Keratinocyte (primary cell): ENCODE data around the gene TARS3. TPM values are rescaled to one million over a fixed set of nuclear protein-coding genes. Genes with fewer than 3 reads are reported as not detected.

Source experiments
- DNase-seq: peaks from one replicate; pipeline ENCODE4 v3.0.0-alpha.2; 2011; ENCODE audit warnings: low read depth, missing footprints, low spot score
- FAIRE-seq: peaks from 2 replicates; lab custom pipeline; 2011; peaks lifted over from hg19 to GRCh38; lab: Jason Lieb, UNC
- H2AFZ ChIP-seq: 2 replicates; pipeline ENCODE4 v1.6.0; 2012; ENCODE audit warnings: low read length, control low read depth, inconsistent platforms; ENCODE audit not compliant: control insufficient read depth
- H3K27ac ChIP-seq: 2 replicates; pipeline ENCODE4 v1.5.1; 2011; ENCODE audit warnings: low read length; ENCODE audit not compliant: control insufficient read depth, insufficient read depth
- H3K27me3 ChIP-seq: 3 replicates; pipeline ENCODE4 v1.6.0; 2011; ENCODE audit warnings: low read length; ENCODE audit not compliant: control insufficient read depth, insufficient read depth; ENCODE audit errors: extremely low read depth
- H3K36me3 ChIP-seq, 2 experiments: 2 replicates in 1 of 2; 3 replicates in 1 of 2; pipeline ENCODE4 v1.5.1; 2011; ENCODE audit warnings: low read length in 2 of 2, mild to moderate bottlenecking in 1 of 2; ENCODE audit not compliant: control insufficient read depth in 2 of 2, insufficient read depth in 2 of 2; ENCODE audit errors: extremely low read depth in 1 of 2
- H3K4me1 ChIP-seq: 3 replicates; pipeline ENCODE4 v1.5.1; 2011; ENCODE audit warnings: low read length; ENCODE audit not compliant: control insufficient read depth, insufficient read depth; ENCODE audit errors: extremely low read depth
- H3K4me2 ChIP-seq: 3 replicates; pipeline ENCODE4 v1.6.0; 2011; ENCODE audit warnings: low read depth, low read length; ENCODE audit not compliant: control insufficient read depth, insufficient read depth; ENCODE audit errors: extremely low read depth
- H3K4me3 ChIP-seq, 3 experiments: fragments of 200-600 bp in 1 of 3; sonication (generic) in 1 of 3; 2 replicates in 2 of 3; 3 replicates in 1 of 3; pipeline ENCODE4 v1.5.1; 2011 to 2016; ENCODE audit warnings: low read length in 3 of 3, mild to moderate bottlenecking in 3 of 3, control low read depth in 2 of 3, inconsistent platforms in 1 of 3, low read depth in 1 of 3, mixed read lengths in 1 of 3, mixed run types in 1 of 3, moderate library complexity in 1 of 3; ENCODE audit not compliant: control insufficient read depth in 2 of 3, insufficient read depth in 2 of 3; ENCODE audit errors: extremely low read depth in 1 of 3
- H3K79me2 ChIP-seq: 2 replicates; pipeline ENCODE4 v1.6.0; 2012; ENCODE audit warnings: low read length; ENCODE audit not compliant: control insufficient read depth, insufficient read depth
- H3K9ac ChIP-seq: 3 replicates; pipeline ENCODE4 v1.6.0; 2011; ENCODE audit warnings: low read length; ENCODE audit not compliant: control insufficient read depth, insufficient read depth; ENCODE audit errors: extremely low read depth
- H3K9me1 ChIP-seq: 3 replicates; pipeline ENCODE4 v1.6.0; 2011; ENCODE audit warnings: low read length; ENCODE audit not compliant: control insufficient read depth, insufficient read depth; ENCODE audit errors: extremely low read depth
- H3K9me3 ChIP-seq: 2 replicates; pipeline ENCODE4 v1.5.1; 2012; ENCODE audit warnings: low read depth, low read length; ENCODE audit not compliant: control insufficient read depth
- H4K20me1 ChIP-seq: 3 replicates; pipeline ENCODE4 v1.6.0; 2011; ENCODE audit warnings: low read length; ENCODE audit not compliant: control insufficient read depth, insufficient read depth; ENCODE audit errors: extremely low read depth
- EZH2 ChIP-seq: IDR thresholded peaks from one replicate; pipeline ENCODE4 v1.6.1; 2012; ENCODE audit warnings: inconsistent platforms, mild to moderate bottlenecking, low read length, moderate library complexity
- dilution Hi-C: fragments of 300-500 bp; cut with MboI; formaldehyde crosslinking; loops from one replicate; pipeline ENCODE4 v1.7.0; 2020; ENCODE audit warnings: low sequenced_read_pairs; ENCODE audit not compliant: extremely low pct_ligation_motif_present
- polyA plus RNA-seq, 5 experiments: library from polyadenylated mRNA; depleted of rRNA in 3 of 5; stranded (reverse) in 3 of 5; stranded (forward) in 1 of 5; unstranded in 1 of 5; fragments of >200 nt; gene quantifications; 1 replicate in 1 of 5; 2 replicates in 3 of 5; 3 replicates in 1 of 5; pipeline versions ENCODE4 v1.2.1 to v1.2.3, GENCODE V29; 2011 to 2012; ENCODE audit warnings: missing spikeins in 2 of 5, low read depth in 1 of 5, low replicate concordance in 1 of 5
- TF ChIP-seq, protein P1 (sequence below), 3 experiments: IDR thresholded peaks in 1 of 3; conservative IDR thresholded peaks in 1 of 3; optimal IDR thresholded peaks in 1 of 3; 2 replicates in 2 of 3; 3 replicates in 1 of 3; pipeline versions ENCODE3 to v1.5.1; 2011; ENCODE audit warnings: low read length in 3 of 3, mild to moderate bottlenecking in 3 of 3, moderate library complexity in 2 of 3, control low read depth in 1 of 3, inconsistent platforms in 1 of 3; ENCODE audit not compliant: insufficient read depth in 2 of 3; ENCODE audit errors: extremely low read depth in 1 of 3

TARS3 gene
- polyA plus RNA-seq, 1 donor (not counting 4 experiments of a cell fraction or from before 2014, with no cell fraction given), result 3.9 TPM

DNA sequence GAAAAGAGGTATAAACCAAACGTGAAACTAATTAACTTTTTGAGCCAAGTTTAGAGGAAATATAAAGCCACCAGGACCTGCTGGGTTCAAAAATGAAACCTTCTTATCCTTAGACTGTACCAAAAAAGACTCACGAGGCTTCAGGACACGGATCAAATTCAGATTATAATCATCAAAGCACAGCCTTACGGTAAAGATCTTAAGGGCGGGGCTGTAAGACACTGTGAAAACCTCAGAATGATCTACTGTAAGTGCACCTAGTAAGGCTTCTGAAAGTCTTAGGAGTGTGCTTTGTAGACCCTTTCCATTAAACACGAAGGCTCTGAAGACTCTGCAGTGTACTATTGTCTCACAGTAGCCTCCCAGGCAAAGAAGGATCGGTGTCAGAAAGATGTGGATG, 26.8 kb downstream of the TARS3 start:
- no peak for DNase-seq
- peaks cover 6 to 11% of the 10 kb centered on the region in 2 experiments for H3K36me3 ChIP-seq
- dilution Hi-C loops, result no loop called here
- no peaks in the 10 kb centered on the region for H4K20me1 ChIP-seq
- no peak for TF ChIP-seq EZH2
- TF ChIP-seq, protein P1, sequence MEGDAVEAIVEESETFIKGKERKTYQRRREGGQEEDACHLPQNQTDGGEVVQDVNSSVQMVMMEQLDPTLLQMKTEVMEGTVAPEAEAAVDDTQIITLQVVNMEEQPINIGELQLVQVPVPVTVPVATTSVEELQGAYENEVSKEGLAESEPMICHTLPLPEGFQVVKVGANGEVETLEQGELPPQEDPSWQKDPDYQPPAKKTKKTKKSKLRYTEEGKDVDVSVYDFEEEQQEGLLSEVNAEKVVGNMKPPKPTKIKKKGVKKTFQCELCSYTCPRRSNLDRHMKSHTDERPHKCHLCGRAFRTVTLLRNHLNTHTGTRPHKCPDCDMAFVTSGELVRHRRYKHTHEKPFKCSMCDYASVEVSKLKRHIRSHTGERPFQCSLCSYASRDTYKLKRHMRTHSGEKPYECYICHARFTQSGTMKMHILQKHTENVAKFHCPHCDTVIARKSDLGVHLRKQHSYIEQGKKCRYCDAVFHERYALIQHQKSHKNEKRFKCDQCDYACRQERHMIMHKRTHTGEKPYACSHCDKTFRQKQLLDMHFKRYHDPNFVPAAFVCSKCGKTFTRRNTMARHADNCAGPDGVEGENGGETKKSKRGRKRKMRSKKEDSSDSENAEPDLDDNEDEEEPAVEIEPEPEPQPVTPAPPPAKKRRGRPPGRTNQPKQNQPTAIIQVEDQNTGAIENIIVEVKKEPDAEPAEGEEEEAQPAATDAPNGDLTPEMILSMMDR (optimal IDR thresholded peaks at IDR 0.05 in 1 of 3, IDR thresholded peaks at IDR 0.05 in 1 of 3, conservative IDR thresholded peaks at IDR 0.05 in 1 of 3; ENCODE audit: extremely low read depth in 1 of 3, insufficient read depth in 2 of 3, low read length in 3 of 3), result no peak
- H3K4me2 ChIP-seq, result no peak overlapping the region
- no peaks in the 10 kb centered on the region for H3K9me3 ChIP-seq
- peaks cover 19% of the 10 kb centered on the region for H3K4me1 ChIP-seq
- FAIRE-seq, result no peak
- no peaks in the 10 kb centered on the region for H3K9me1 ChIP-seq
- no peak overlapping the region for H2AFZ ChIP-seq
- H3K79me2 ChIP-seq, result no peaks in the 10 kb centered on the region
- no peak overlapping the region for H3K27ac ChIP-seq
- H3K4me3 ChIP-seq, result no peak overlapping the region
- no peaks in the 10 kb centered on the region for H3K27me3 ChIP-seq
- no peak overlapping the region for H3K9ac ChIP-seq

GRCh38 chr15:101696829-101697228, 27.4 kb downstream of the TARS3 start:
- TF ChIP-seq, protein P1 (optimal IDR thresholded peaks at IDR 0.05 in 1 of 3, IDR thresholded peaks at IDR 0.05 in 1 of 3, conservative IDR thresholded peaks at IDR 0.05 in 1 of 3; ENCODE audit: extremely low read depth in 1 of 3, insufficient read depth in 2 of 3, low read length in 3 of 3), result no peak
- TF ChIP-seq EZH2, result no peak
- Histone ChIP-seq H2AFZ (no peak overlapping the region), H4K20me1 (no peaks in the 10 kb centered on the region), H3K4me2 (no peak overlapping the region), H3K4me1 (peaks cover 20% of the 10 kb centered on the region), H3K9ac (no peak overlapping the region), H3K27ac (no peak overlapping the region), H3K27me3 (no peaks in the 10 kb centered on the region), H3K9me3 (no peaks in the 10 kb centered on the region), H3K36me3 (peaks cover 6 to 11% of the 10 kb centered on the region in 2 experiments), H3K79me2 (no peaks in the 10 kb centered on the region), H3K9me1 (no peaks in the 10 kb centered on the region), H3K4me3 (no peak overlapping the region)
- dilution Hi-C loops, result no loop called here
- no peak for FAIRE-seq
- DNase-seq, result no peak
